Measurements from ENCODE around the gene IPMK. TPM values are rescaled to one million over a fixed set of nuclear protein-coding genes. Genes with fewer than 3 reads are reported as not detected.

IPMK gene
- total RNA-seq, 1 donor from 2014 or later: 6.8 TPM

GRCh38 chr10:58269782-58270290, 2.1 kb upstream of the IPMK start:
- H3K9me3 Mint-ChIP-seq (ENCODE audit: unreplicated experiment): no peaks in the 10 kb centered on the region
- no peak for TF ChIP-seq CTCF (IDR thresholded peaks at IDR 0.05; ENCODE audit: insufficient read depth, low read depth, low read length)
- TF ChIP-seq EZH2 (IDR thresholded peaks at IDR 0.05; ENCODE audit: insufficient read depth, low read length): no peak
- H3K4me3 Mint-ChIP-seq (ENCODE audit: unreplicated experiment): peak overlapping the region; percentile 95
- peak overlapping the region; percentile 84 for H3K4me2 ChIP-seq (ENCODE audit: low read length)
- peaks cover 22% of the 10 kb centered on the region for H3K4me1 ChIP-seq (ENCODE audit: insufficient read depth, low read length)
- no peaks in the 10 kb centered on the region for H4K20me1 ChIP-seq (ENCODE audit: insufficient read depth, low read length)
- H3K36me3 ChIP-seq (ENCODE audit: insufficient read depth, low read length): no peaks in the 10 kb centered on the region
- no peak for FAIRE-seq
- peak overlapping the region; percentile 85 for H3K9ac ChIP-seq (ENCODE audit: low read length)
- H3K27ac Mint-ChIP-seq (ENCODE audit: unreplicated experiment): peak overlapping the region; percentile 94
- DNase-seq (ENCODE audit: low read depth): no peak
- H3K36me3 Mint-ChIP-seq (ENCODE audit: low read depth, unreplicated experiment): no peaks in the 10 kb centered on the region
- no peaks in the 10 kb centered on the region for H3K27me3 ChIP-seq (ENCODE audit: insufficient read depth, low read length)
- peak overlapping the region; percentile 81 for H3K4me3 ChIP-seq (ENCODE audit: insufficient read depth, low read depth, low read length)
- H3K27me3 Mint-ChIP-seq (ENCODE audit: low read depth, unreplicated experiment): no peaks in the 10 kb centered on the region
- H3K79me2 ChIP-seq (ENCODE audit: insufficient read depth, low read length): peaks cover 66% of the 10 kb centered on the region
- H3K27ac ChIP-seq (ENCODE audit: low read depth, low read length): peak overlapping the region; percentile 91
- no peaks in the 10 kb centered on the region for H3K9me3 ChIP-seq (ENCODE audit: insufficient read depth, low read depth, low read length)
- peak overlapping the region; percentile 86 for H2AFZ ChIP-seq (ENCODE audit: low read depth, low read length)
- peaks cover 8% of the 10 kb centered on the region for H3K4me1 Mint-ChIP-seq (ENCODE audit: low read depth, unreplicated experiment)

- H3K9me3 Mint-ChIP-seq (ENCODE audit: unreplicated experiment): no peaks in the 10 kb centered on the region
- no peaks in the 10 kb centered on the region for H3K36me3 Mint-ChIP-seq (ENCODE audit: low read depth, unreplicated experiment)
- no peak for TF ChIP-seq CTCF (IDR thresholded peaks at IDR 0.05; ENCODE audit: insufficient read depth, low read depth, low read length)
- TF ChIP-seq EZH2 (IDR thresholded peaks at IDR 0.05; ENCODE audit: insufficient read depth, low read length): no peak
- H3K4me1 ChIP-seq (ENCODE audit: insufficient read depth, low read length): peaks cover 16% of the 10 kb centered on the region
- FAIRE-seq: no peak
- peak within 1 kb of the TSS; percentile 84 for H3K4me2 ChIP-seq (ENCODE audit: low read length)
- no peaks in the 10 kb centered on the region for H3K27me3 Mint-ChIP-seq (ENCODE audit: low read depth, unreplicated experiment)
- peak within 1 kb of the TSS; percentile 97 for H2AFZ ChIP-seq (ENCODE audit: low read depth, low read length)
- H3K9me3 ChIP-seq (ENCODE audit: insufficient read depth, low read depth, low read length): no peaks in the 10 kb centered on the region
- H3K9ac ChIP-seq (ENCODE audit: low read length): peak within 1 kb of the TSS; percentile 85
- H3K79me2 ChIP-seq (ENCODE audit: insufficient read depth, low read length): peaks cover 68% of the 10 kb centered on the region
- no peaks in the 10 kb centered on the region for H4K20me1 ChIP-seq (ENCODE audit: insufficient read depth, low read length)
- peak within 1 kb of the TSS; percentile 99 for H3K27ac Mint-ChIP-seq (ENCODE audit: unreplicated experiment)
- peak within 1 kb of the TSS; percentile 91 for H3K27ac ChIP-seq (ENCODE audit: low read depth, low read length)
- DNase-seq (ENCODE audit: low read depth): peak; percentile 99
- H3K4me3 Mint-ChIP-seq (ENCODE audit: unreplicated experiment): peak within 1 kb of the TSS; percentile 95
- H3K27me3 ChIP-seq (ENCODE audit: insufficient read depth, low read length): no peaks in the 10 kb centered on the region
- H3K4me3 ChIP-seq (ENCODE audit: insufficient read depth, low read depth, low read length): peak within 1 kb of the TSS; percentile 81
- H3K4me1 Mint-ChIP-seq (ENCODE audit: low read depth, unreplicated experiment): peaks cover 11% of the 10 kb centered on the region
- no peaks in the 10 kb centered on the region for H3K36me3 ChIP-seq (ENCODE audit: insufficient read depth, low read length)
Measured at GRCh38 chr10:58268946-58269781, 1.5 kb upstream of the IPMK start, which contains the start of gene CISD1. CISD1 (plus strand) TSS chr10:58269162; CDS start chr10:58269274, 112 bp downstream.
